HS-27A (cell line): Measurements from ENCODE around the gene SKAP1.
A peak's percentile ranks its signal among the peaks of the same experiment; 100 is the strongest.
"Not testable (repeated sequence)": the region's sequence is repeated elsewhere in the genome, so short reads cannot be mapped to it uniquely, and the experiment has no call there.

Experiments
- DNase-seq: peaks from one replicate; pipeline ENCODE4 v3.0.0-alpha.2; 2012; ENCODE audit warnings: low read depth, missing footprints

Gene SKAP1

GRCh38 chr17:48207776-48208544, 222.1 kb downstream of the SKAP1 start:
- no peak for DNase-seq

GRCh38 chr17:48207036-48207435, 223.0 kb downstream of the SKAP1 start:
- DNase-seq: peak; percentile 85

- no peak for DNase-seq
Measured at GRCh38 chr17:48202959-48203358, 227.1 kb downstream of the SKAP1 start.

GRCh38 chr17:48198950-48199541, 231.0 kb downstream of the SKAP1 start:
- no peak for DNase-seq

GRCh38 chr17:48195910-48196309, 234.1 kb downstream of the SKAP1 start:
- DNase-seq: no peak

GRCh38 chr17:48194097-48194550, 235.9 kb downstream of the SKAP1 start:
- peak; percentile 90 for DNase-seq

GRCh38 chr17:48192321-48192731, 237.7 kb downstream of the SKAP1 start:
- no peak for DNase-seq

GRCh38 chr17:48191362-48191761, 238.7 kb downstream of the SKAP1 start:
- no peak for DNase-seq

- DNase-seq: no peak
Measured at GRCh38 chr17:48190871-48191270, 239.1 kb downstream of the SKAP1 start.

GRCh38 chr17:48187872-48188608, 242.0 kb downstream of the SKAP1 start:
- DNase-seq: no peak

GRCh38 chr17:48186317-48186716, 243.7 kb downstream of the SKAP1 start:
- DNase-seq: not testable (repeated sequence)

GRCh38 chr17:48184721-48185120, 245.3 kb downstream of the SKAP1 start:
- DNase-seq: no peak

- peak; percentile 42 for DNase-seq
Measured at GRCh38 chr17:48181653-48182052, 248.4 kb downstream of the SKAP1 start.

- no peak for DNase-seq
Measured at GRCh38 chr17:48180842-48181629, 249.0 kb downstream of the SKAP1 start.

GRCh38 chr17:48179071-48179945, 250.7 kb downstream of the SKAP1 start:
- DNase-seq: no peak

GRCh38 chr17:48178317-48178716, 251.7 kb downstream of the SKAP1 start:
- DNase-seq: no peak

GRCh38 chr17:48177816-48178215, 252.2 kb downstream of the SKAP1 start:
- no peak for DNase-seq

GRCh38 chr17:48176471-48176855, 253.6 kb downstream of the SKAP1 start:
- no peak for DNase-seq

- peak; percentile 54 for DNase-seq
Measured at GRCh38 chr17:48175692-48176470, 254.1 kb downstream of the SKAP1 start.

GRCh38 chr17:48174833-48175523, 255.0 kb downstream of the SKAP1 start:
- DNase-seq: no peak
